ENCODE results near the gene PCNX3.

PCNX3 gene

GRCh38 chr11:65639623-65640482 lies 24.3 kb downstream of the PCNX3 start:
- H3K4me3 ChIP-seq (ENCODE audit: low read length), result no peak overlapping the region
- WGBS (ENCODE audit: insufficient coverage, insufficient read length), result no CpG with 5 or more reads among the region's 8 CpGs
- H3K27me3 ChIP-seq (ENCODE audit: control insufficient read depth, insufficient read depth, low read length), result no peaks in the 10 kb centered on the region
- DNase-seq (ENCODE audit: low read depth, low spot score), result no peak
- no peaks in the 10 kb centered on the region for H3K9me3 ChIP-seq (ENCODE audit: control insufficient read depth, insufficient read depth, low read length)
- H3K36me3 ChIP-seq (ENCODE audit: control insufficient read depth, insufficient read depth, low read length), result peaks cover 19% of the 10 kb centered on the region
- no peak overlapping the region for H3K27ac ChIP-seq (ENCODE audit: low read length)
- H3K4me1 ChIP-seq (ENCODE audit: control insufficient read depth, insufficient read depth, low read length), result peaks cover 8% of the 10 kb centered on the region

GRCh38 chr11:65640483-65641296 lies 25.1 kb downstream of the PCNX3 start:
- Histone ChIP-seq H3K4me3 (ENCODE audit: low read length) (no peak overlapping the region), H3K27me3 (ENCODE audit: control insufficient read depth, insufficient read depth, low read length) (no peaks in the 10 kb centered on the region), H3K9me3 (ENCODE audit: control insufficient read depth, insufficient read depth, low read length) (no peaks in the 10 kb centered on the region), H3K27ac (ENCODE audit: low read length) (no peak overlapping the region), H3K4me1 (ENCODE audit: control insufficient read depth, insufficient read depth, low read length) (peaks cover 8% of the 10 kb centered on the region), H3K36me3 (ENCODE audit: control insufficient read depth, insufficient read depth, low read length) (peaks cover 10% of the 10 kb centered on the region)
- DNase-seq (ENCODE audit: low read depth, low spot score), result no peak
- WGBS (ENCODE audit: insufficient coverage, insufficient read length), result no CpG with 5 or more reads among the region's 35 CpGs

GRCh38 chr11:65641297-65642013 lies 25.9 kb downstream of the PCNX3 start:
- H3K36me3 ChIP-seq (ENCODE audit: control insufficient read depth, insufficient read depth, low read length), result peaks cover 5% of the 10 kb centered on the region; the same call in 1 of the 2 replicates
- DNase-seq (ENCODE audit: low read depth, low spot score), result no peak
- no CpG with 5 or more reads among the region's 16 CpGs for WGBS (ENCODE audit: insufficient coverage, insufficient read length)
- H3K9me3 ChIP-seq (ENCODE audit: control insufficient read depth, insufficient read depth, low read length), result no peaks in the 10 kb centered on the region
- H3K4me1 ChIP-seq (ENCODE audit: control insufficient read depth, insufficient read depth, low read length), result peaks cover 10% of the 10 kb centered on the region
- no peak overlapping the region for H3K27ac ChIP-seq (ENCODE audit: low read length)
- H3K4me3 ChIP-seq (ENCODE audit: low read length), result no peak overlapping the region
- no peaks in the 10 kb centered on the region for H3K27me3 ChIP-seq (ENCODE audit: control insufficient read depth, insufficient read depth, low read length)

GRCh38 chr11:65642014-65642671 lies 26.6 kb downstream of the PCNX3 start:
- no CpG with 5 or more reads among the region's 49 CpGs for WGBS (ENCODE audit: insufficient coverage, insufficient read length)
- Histone ChIP-seq H3K4me3 (ENCODE audit: low read length) (peak overlapping the region; percentile 54), H3K4me1 (ENCODE audit: control insufficient read depth, insufficient read depth, low read length) (peaks cover 11% of the 10 kb centered on the region), H3K36me3 (ENCODE audit: control insufficient read depth, insufficient read depth, low read length) (no peaks in the 10 kb centered on the region; the same call in 1 of the 2 replicates), H3K27ac (ENCODE audit: low read length) (no peak overlapping the region), H3K9me3 (ENCODE audit: control insufficient read depth, insufficient read depth, low read length) (no peaks in the 10 kb centered on the region), H3K27me3 (ENCODE audit: control insufficient read depth, insufficient read depth, low read length) (no peaks in the 10 kb centered on the region)
- no peak for DNase-seq (ENCODE audit: low read depth, low spot score)

- Histone ChIP-seq H3K4me1 (ENCODE audit: control insufficient read depth, insufficient read depth, low read length) (peaks cover 11% of the 10 kb centered on the region), H3K36me3 (ENCODE audit: control insufficient read depth, insufficient read depth, low read length) (no peaks in the 10 kb centered on the region; the same call in 1 of the 2 replicates), H3K27me3 (ENCODE audit: control insufficient read depth, insufficient read depth, low read length) (no peaks in the 10 kb centered on the region), H3K27ac (ENCODE audit: low read length) (no peak overlapping the region), H3K4me3 (ENCODE audit: low read length) (no peak overlapping the region), H3K9me3 (ENCODE audit: control insufficient read depth, insufficient read depth, low read length) (no peaks in the 10 kb centered on the region)
- WGBS (ENCODE audit: insufficient coverage, insufficient read length), result no CpG with 5 or more reads among the region's 6 CpGs
- no peak for DNase-seq (ENCODE audit: low read depth, low spot score)
Measured at GRCh38 chr11:65643971-65644370, 28.4 kb downstream of the PCNX3 start.

GRCh38 chr11:65644837-65645236 lies 29.3 kb downstream of the PCNX3 start:
- Histone ChIP-seq H3K4me1 (ENCODE audit: control insufficient read depth, insufficient read depth, low read length) (peaks cover 11% of the 10 kb centered on the region), H3K27ac (ENCODE audit: low read length) (no peak overlapping the region), H3K4me3 (ENCODE audit: low read length) (no peak overlapping the region), H3K9me3 (ENCODE audit: control insufficient read depth, insufficient read depth, low read length) (no peaks in the 10 kb centered on the region), H3K27me3 (ENCODE audit: control insufficient read depth, insufficient read depth, low read length) (no peaks in the 10 kb centered on the region), H3K36me3 (ENCODE audit: control insufficient read depth, insufficient read depth, low read length) (peaks cover 7% of the 10 kb centered on the region)
- DNase-seq (ENCODE audit: low read depth, low spot score), result no peak
- no CpG with 5 or more reads among the region's 11 CpGs for WGBS (ENCODE audit: insufficient coverage, insufficient read length)

- Histone ChIP-seq H3K27me3 (ENCODE audit: control insufficient read depth, insufficient read depth, low read length) (no peaks in the 10 kb centered on the region), H3K9me3 (ENCODE audit: control insufficient read depth, insufficient read depth, low read length) (no peaks in the 10 kb centered on the region), H3K27ac (ENCODE audit: low read length) (no peak overlapping the region), H3K4me3 (ENCODE audit: low read length) (no peak overlapping the region), H3K4me1 (ENCODE audit: control insufficient read depth, insufficient read depth, low read length) (peaks cover 11% of the 10 kb centered on the region), H3K36me3 (ENCODE audit: control insufficient read depth, insufficient read depth, low read length) (peaks cover 9% of the 10 kb centered on the region)
- no peak for DNase-seq (ENCODE audit: low read depth, low spot score)
- no CpG with 5 or more reads among the region's 10 CpGs for WGBS (ENCODE audit: insufficient coverage, insufficient read length)
Measured at GRCh38 chr11:65645710-65646109, 30.1 kb downstream of the PCNX3 start.

GRCh38 chr11:65646288-65646957 lies 30.8 kb downstream of the PCNX3 start:
- H3K27ac ChIP-seq (ENCODE audit: low read length), result no peak overlapping the region
- H3K36me3 ChIP-seq (ENCODE audit: control insufficient read depth, insufficient read depth, low read length), result peaks cover 9% of the 10 kb centered on the region
- DNase-seq (ENCODE audit: low read depth, low spot score), result no peak
- H3K4me1 ChIP-seq (ENCODE audit: control insufficient read depth, insufficient read depth, low read length), result peaks cover 9% of the 10 kb centered on the region
- peak overlapping the region; percentile 75; the same call in 1 of the 2 replicates for H3K4me3 ChIP-seq (ENCODE audit: low read length)
- no CpG with 5 or more reads among the region's 68 CpGs for WGBS (ENCODE audit: insufficient coverage, insufficient read length)
- H3K27me3 ChIP-seq (ENCODE audit: control insufficient read depth, insufficient read depth, low read length), result no peaks in the 10 kb centered on the region
- no peaks in the 10 kb centered on the region for H3K9me3 ChIP-seq (ENCODE audit: control insufficient read depth, insufficient read depth, low read length)

- Histone ChIP-seq H3K36me3 (ENCODE audit: control insufficient read depth, insufficient read depth, low read length) (peaks cover 9% of the 10 kb centered on the region), H3K4me1 (ENCODE audit: control insufficient read depth, insufficient read depth, low read length) (peaks cover 10% of the 10 kb centered on the region), H3K9me3 (ENCODE audit: control insufficient read depth, insufficient read depth, low read length) (no peaks in the 10 kb centered on the region), H3K27ac (ENCODE audit: low read length) (no peak overlapping the region), H3K27me3 (ENCODE audit: control insufficient read depth, insufficient read depth, low read length) (no peaks in the 10 kb centered on the region), H3K4me3 (ENCODE audit: low read length) (peak overlapping the region; percentile 75)
- WGBS (ENCODE audit: insufficient coverage, insufficient read length), result no CpG with 5 or more reads among the region's 87 CpGs
- no peak for DNase-seq (ENCODE audit: low read depth, low spot score)
Measured at GRCh38 chr11:65646958-65647701, 31.6 kb downstream of the PCNX3 start.
